HG02943 (cell line): ENCODE measurements around the gene ZNF497.
"Not testable (repeated sequence)": the region's sequence is repeated elsewhere in the genome, so short reads cannot be mapped to it uniquely, and the experiment has no call there.

Source experiments
- ATAC-seq: cut with Tn5 transposase; IDR thresholded peaks from one replicate; pipeline ENCODE4 v1.9.1; 2021; ENCODE audit warnings: mild to moderate bottlenecking, low read depth, moderate library complexity; ENCODE audit not compliant: unreplicated experiment

ZNF497 gene

DNA sequence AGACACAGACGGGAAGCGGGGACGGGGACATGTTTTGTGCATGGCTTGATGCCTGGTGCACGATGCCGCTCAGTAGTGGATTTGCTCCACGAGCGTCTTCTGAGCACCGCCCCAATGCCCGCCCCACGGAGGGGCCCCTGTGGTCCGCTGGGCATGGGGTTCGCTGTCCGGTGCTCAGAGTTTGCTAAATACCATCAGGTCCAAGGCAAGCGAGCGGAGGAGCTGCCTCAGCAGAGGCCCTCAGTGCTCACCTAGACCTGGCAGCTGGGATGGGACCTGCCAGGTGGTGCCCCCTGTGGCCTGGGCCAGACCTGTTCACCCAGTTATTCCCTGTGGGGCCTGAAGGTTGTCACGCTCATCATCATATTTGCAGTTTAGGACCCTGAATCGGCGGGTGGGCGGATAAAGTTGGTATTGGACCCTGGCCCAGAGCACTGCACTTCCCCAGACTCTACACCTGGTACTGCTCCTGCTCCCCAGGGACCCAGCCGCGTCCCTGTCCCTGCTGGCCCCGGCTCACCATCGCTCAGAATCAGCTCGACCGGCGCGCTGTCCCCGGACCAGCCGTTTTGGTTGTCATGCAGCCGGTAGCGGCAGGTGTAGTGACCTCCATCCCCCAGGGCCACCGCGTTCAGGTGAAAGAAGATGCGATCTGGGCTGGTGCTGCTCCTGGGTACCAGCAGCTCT is 11.5 kb downstream of the ZNF497 start:
- no peak for ATAC-seq

DNA sequence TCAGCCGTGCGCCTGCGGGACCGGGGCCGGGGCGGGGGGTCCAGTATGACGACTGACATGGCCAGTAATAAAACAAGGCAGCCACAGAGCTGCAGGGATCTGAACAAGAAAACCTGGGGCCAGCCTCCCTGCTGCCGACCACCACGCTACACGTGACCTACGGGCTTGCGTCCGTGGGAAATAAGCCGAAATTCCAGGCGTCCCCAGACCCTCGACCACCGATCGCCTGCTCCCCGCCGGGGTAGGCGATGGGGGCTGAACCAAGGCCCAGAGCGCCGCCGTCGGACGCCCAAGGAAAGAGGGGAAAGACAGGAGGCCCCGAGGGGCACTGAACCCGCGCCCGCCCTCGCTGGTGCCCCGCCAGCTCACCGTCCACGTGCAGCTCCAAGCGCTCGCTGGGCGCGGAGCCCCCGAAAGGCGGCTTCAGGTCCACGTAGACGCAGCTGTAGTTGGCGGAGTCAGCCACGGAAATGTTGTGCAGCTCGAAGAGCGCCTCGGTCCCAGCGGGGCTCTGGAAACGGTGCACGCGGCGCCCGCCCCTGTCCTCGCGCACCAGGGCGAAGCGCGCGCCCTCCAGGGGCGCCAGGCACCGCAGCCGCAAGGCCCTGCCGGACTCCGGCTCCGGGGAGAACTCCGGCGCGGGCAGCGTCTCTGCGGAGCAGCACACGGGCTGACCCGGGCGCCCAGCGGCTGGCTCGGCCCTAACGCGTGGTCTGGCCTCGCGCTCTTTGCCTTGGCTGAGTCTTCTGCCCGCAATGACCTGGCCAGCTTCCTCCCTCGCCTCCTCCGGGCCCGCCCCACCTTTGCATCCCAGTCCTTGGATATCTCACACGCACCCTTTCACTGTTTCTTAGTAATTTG is 12.3 kb downstream of the ZNF497 start:
- no peak for ATAC-seq

DNA sequence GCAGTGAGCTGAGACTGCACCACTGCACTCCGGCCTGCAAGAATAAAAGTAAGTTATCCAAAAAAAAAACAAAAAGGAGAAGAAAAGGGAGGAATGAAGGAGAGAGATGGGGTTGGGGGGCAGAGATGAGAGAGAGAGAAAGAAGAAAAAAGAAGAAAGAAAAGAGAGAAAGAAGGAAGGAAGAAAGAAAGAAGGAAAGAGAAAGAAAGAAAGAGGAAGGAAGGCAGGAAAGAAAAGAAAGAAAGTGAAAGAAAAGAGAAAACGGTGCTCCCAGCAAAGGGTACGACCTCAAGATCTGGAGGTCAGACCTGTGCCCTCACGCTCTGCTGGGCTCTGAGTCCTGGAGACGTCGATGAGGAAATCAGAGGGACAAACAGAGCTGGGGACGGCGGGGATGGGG is 13.0 kb downstream of the ZNF497 start:
- ATAC-seq: no peak

DNA sequence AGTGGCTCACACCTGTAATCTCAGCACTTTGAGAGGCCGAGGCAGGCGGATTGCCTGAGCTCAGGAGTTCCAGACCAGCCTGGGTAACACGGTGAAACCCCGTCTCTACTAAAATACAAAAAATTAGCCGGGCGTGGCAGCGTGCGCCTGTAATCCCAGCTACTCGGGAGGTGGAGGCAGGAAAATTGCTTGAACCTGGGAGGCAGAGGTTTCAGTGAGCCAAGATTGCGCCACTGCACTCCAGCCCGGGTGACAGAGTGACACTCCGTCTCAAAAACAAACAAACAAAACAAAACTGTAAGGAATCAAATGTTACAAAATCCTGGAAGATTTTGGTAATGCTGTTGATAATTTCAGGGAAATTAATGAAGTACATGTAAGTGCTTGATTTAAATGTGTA is 14.5 kb downstream of the ZNF497 start:
- not testable (repeated sequence) for ATAC-seq

DNA sequence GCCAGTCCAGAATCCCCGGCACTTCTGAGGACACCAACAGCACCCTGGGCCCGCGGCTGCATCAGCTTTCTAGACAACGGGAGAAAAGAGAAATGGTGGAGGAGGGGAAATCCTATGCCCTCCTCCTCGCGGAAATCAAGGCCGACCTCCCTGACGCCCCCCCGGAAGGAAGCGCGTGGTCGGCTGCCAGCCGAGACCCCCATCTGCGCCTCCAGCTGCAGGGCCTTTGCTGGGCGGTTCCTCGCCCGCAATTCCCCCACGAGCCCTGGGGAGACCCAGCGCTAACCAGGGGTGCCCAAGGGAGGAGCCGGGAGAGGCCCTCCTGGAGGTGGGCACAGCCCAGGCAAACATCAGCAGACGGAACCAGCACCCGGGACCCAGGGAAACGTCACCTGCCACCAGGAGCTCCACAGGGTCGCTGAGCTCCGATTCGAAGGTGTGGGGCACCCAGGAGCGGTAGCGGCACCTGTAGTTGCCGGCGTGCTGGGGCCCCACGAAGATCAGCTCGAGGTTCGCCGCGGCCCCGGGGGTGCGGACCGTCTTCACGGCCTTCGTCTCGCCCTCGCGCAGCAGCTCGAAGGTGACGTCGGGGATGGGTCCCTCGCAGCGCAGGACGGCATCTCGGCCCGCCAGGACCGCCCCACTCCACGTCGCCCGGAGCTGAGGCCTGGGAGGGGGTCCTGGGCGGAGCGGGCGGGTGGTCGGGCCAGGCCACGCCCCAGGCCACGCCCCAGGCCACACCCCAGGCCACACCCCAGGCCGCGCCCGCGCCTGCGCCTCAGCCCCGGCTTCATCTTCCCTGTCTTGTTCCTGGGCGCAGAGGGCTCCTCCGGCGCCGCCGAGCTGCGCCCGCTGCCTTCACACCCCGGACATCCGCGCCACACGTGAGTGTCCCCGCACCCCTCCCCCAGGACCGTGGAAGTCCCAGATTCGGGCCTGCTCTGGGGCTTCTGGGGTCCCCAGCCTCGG is 15.3 kb downstream of the ZNF497 start:
- peak; percentile 69 for ATAC-seq

DNA sequence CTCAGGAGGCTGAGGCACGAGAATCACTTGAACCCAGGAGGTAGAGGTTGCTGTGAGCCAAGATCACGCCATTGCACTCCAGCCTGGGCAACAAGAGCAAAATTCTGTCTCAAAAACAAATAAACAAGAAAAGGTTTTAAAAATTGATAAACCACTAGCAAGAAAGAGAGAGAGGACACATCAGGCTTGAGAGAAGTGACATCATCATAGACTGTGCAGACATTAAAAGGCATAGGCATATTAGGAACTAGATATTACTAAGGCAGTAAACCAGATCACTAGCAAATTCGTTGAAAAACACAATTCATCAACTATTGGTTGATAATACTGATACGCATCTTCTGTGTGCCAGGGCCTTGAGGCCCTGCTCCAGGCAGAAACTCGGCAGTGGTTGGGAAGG is 17.0 kb downstream of the ZNF497 start:
- no peak for ATAC-seq

- no peak for ATAC-seq
These were observed 23.6 kb downstream of the ZNF497 start for GRCh38 chr19:58338825-58339558.

DNA sequence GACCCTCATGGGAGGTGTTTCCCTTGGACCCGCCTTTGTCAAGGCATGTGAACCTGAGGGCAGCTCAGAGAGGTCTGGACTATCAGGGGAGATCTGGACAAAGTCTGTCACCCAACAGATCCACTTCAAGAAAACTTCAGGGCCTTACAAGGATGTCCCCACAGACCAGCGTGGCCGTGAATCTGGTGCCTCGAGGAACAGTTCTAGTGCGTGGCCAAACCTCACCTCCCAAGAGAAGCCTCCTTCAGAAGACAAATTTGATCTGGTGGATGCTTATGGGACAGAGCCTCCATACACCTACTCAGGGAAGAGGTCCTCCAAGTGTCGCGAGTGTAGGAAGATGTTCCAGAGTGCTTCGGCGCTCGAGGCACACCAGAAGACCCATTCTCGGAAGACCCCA is 24.2 kb downstream of the ZNF497 start:
- no peak for ATAC-seq

DNA sequence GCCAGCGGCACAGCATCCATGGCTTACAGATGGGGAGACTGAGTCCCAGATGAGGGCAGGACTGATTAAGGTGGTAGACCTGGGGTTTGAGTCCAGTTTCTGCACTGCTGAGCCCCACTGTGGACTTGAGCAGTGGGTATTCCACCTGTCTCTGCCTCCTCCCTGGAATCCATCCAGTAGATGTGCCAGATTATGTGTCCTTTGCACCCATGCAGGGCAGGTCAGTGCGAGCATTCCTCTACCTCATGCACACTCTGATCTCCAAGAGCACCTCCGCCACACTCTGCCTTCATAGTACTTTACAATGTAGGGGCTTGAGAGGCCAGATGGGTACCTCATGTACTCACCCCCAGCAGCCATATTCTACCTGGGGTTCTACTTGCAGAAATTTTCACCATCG is 25.7 kb downstream of the ZNF497 start:
- no peak for ATAC-seq

DNA sequence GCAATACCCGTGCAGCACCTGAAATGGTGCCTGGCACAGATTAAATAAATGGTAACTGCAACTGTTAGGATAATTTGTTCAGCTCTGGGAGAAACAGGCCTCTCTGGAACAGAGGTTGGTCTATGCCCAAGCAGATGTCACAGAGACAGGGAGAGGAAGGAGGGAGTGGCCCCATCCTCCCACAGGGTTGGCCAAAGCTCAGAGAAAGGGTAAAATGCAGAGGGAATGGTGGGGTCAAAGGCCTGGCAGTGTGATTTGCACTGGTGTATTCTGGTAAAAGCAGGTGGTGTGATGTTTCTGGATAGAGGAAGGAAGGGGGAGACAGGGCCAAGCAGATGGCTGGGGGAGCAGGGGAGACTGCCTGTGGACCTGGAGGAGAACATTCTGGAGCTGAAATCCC is 26.3 kb downstream of the ZNF497 start:
- no peak for ATAC-seq

GRCh38 chr19:58335630-58336029 is 26.9 kb downstream of the ZNF497 start:
- no peak for ATAC-seq

DNA sequence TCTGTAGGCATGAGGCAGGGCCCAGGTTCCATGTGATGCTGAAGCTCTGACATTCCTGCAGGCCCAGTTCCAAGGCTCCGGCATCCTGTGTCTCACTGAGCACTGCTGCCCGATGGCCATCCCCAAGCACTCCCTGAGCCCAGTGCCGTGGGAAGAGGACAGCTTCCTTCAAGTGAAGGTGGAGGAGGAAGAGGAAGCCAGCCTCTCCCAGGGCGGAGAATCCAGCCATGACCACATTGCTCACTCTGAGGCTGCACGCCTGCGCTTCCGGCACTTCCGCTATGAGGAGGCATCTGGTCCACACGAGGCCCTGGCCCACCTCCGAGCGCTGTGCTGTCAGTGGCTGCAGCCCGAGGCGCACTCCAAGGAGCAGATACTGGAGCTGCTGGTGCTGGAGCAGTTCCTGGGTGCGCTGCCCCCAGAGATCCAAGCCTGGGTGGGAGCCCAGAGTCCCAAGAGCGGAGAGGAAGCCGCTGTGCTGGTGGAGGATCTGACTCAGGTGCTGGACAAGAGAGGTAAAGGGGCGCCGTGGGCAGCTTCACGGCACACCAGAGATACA is 27.8 kb downstream of the ZNF497 start:
- ATAC-seq: no peak

- ATAC-seq: no peak
These were observed 29.9 kb downstream of the ZNF497 start for GRCh38 chr19:58332697-58333096.

DNA sequence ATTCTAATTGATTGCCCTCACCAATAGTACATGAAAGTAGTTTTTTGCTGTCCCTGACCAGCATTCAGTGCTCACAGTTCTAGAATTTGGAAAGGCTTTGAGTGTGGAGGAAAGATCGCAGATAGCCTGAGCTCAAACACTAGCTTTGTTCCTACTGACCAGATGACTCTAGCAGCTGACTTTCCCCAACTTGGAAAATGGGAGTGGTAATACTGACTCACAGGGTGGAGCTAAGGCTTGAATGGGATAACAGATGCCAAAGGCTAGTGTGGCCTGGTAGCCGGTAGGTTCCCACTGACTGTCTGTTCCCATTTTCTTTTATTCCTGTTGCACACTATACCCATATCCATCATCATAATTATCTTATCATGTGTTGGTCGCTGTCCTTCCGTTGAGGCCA is 32.1 kb downstream of the ZNF497 start:
- ATAC-seq: no peak

DNA sequence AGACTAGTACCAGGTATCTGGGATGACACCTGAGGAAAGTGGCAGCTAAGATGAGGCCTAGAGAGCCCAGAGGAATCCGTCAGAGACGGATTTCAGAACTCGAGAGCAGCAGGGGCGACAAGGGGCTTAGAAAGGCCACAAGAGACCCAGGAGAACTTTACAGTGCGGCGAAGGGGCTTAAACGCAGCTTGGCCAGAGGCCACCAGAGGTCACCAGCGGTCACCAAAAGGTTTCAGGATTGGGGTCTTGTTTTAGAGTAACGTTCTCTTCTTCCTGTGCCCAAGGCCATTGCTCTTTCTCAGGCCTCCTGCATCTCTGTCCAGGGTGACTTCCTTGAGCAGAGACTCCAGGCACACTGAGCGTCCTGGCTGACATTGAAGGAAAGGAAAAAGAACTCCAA is 33.6 kb downstream of the ZNF497 start:
- no peak for ATAC-seq

GRCh38 chr19:58326914-58327726 is 35.4 kb downstream of the ZNF497 start, which contains the start of gene ZSCAN22:
Gene ZSCAN22, plus strand, starts transcription at chr19:58326994. Its CDS starts 7,809 bp downstream, at chr19:58334803.
- peak; percentile 87 for ATAC-seq

GRCh38 chr19:58326501-58326913 is 36.0 kb downstream of the ZNF497 start:
- no peak for ATAC-seq

GRCh38 chr19:58325311-58326022 is 37.1 kb downstream of the ZNF497 start:
- ATAC-seq: no peak
